Stimulated activated CD4-positive, alpha-beta T cell treated with anti-CD3 and anti-CD28 coated beads, Interleukin-12 subunit alpha, Interleukin-12 subunit beta, amount 100 ng/mL, for 4 hours (primary cell): ENCODE measurements around the gene OPN3.

ENCODE experiments used
- DNase-seq: peaks from one replicate; pipeline ENCODE4 v3.0.0-alpha.2; 2020

Gene OPN3

DNA sequence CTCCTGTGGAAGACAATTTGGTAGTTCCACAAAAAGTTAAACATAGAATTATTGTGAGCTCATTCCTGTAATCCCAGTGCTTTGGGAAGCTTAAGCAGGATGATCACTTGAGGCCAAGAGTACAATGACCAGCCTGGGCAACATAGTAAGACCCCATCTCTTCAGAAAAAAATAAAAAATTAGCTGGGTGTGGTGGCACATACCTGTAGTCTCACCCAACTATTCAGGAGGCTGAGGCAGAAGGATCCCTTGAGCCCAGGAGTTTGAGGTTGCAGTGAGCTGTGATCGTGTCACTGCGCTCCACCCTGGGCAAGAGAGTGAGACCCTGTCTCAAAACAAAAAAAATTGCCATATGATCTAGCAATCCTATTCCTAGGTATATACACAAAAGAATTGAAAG, 4.1 kb upstream of the OPN3 start:
- DNase-seq: no peak

DNA sequence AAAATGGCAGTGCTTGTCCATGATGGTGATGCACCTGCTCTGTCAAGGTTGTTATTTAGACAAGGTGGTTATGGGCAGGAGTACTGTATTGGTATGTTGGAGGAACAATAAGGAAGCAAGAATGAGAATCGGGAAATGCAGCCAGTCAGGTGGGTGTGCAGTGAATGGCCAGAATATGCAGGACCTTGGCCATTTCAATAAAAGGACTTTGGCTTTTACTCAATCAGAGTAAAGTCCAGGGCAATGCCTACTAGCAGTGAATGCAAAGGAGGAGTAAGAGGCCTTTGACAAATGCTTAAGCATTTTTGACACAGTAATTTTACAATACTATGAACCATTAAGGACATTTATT, 2.4 kb upstream of the OPN3 start:
- no peak for DNase-seq

- no peak for DNase-seq
These were observed 1.8 kb upstream of the OPN3 start for GRCh38 chr1:241641773-241642592.

DNA sequence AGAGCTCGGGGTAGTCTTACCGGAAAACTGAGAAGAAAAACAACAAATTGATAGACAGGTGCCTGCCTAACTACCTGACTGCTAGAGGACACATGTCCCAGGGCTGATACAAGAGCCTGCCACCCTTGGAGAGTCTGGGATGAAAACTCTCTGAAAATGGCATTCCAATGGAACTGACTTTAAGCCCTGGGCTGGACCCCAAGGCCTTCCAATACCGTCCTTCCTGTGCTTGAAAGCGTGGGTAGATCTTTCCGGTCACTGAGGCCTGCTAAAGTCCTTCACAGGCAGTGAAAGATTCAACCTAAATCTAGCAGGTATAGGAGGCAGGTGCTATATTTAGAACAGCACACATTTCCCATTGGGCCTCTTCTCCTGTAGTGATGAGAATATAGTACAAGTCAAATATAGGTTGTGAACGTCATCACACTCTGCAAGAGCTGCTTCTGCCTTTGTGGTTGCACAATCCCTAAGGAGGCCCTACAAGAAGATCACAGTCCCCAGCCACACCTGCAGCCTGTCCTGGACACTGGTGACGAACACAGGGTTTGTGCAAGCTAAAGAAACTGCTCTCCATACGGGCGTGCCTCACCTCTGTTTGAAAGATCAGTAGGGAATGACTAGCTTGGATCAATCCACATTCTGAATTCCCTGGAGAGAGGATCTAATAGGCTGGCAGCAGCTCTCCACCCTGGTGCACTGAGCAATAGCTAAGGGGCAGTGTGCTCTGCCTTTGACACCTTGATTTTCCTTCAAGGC, 876 bp upstream of the OPN3 start:
- no peak for DNase-seq

DNA sequence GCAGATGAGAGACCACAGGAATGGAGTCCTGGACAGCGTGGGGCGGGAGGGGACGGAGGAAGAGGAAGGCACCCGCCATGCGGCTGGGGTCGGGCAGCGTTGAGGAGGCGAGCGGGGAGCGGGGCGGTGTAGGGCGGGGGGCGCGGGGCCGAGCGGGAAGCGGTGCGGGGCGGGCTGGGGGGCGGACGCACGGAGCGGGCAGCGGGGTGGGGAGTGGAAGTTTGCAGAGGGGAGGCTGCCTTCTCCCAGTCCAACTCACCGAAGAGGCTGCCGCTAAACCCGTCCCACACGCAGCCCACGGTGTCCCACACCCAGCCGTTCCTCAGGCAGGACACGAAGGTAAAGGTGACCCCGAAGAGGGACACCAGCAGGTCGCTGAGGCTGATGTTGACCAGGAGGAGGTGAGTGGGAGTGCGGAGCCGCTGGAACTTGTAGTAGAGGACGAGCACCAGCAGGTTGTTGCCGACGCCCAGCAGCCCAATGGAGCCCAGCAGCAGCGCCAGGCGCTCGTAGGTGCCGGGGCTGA, 483 bp downstream of the OPN3 start:
- peak; percentile 36 for DNase-seq

DNA sequence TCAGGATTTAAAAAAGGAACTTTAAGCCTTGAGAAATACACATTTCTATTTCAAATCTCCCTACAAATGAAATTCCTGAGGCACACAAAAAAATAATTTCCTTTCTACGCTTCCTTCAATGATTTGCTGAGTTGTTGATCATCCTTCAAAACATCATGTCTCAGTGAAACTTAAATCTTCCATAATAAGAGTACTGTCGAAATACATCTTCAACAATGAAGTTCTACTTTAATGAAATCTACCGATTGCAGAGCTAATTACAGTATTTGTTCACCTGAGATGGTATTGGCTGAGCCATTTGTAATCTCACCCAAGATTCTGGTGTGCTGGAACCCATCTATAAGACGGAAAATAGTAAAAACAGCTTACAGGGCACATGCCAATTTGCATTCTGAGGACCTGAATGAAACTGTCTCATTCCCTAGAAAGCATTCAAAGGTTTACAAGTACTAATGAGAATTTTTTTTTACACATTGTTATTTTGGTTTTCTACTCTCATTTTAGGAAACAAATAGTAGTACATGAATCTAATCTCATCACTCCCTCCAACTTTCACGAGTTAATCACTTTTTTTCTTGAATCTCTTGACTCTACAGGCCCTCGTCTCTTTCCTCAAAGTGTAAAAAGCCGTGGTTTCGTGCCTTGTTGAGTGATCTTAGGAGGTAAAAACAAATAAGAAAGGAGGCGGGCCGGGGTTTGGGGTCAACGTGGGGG, 1.1 kb downstream of the OPN3 start:
- no peak for DNase-seq

DNA sequence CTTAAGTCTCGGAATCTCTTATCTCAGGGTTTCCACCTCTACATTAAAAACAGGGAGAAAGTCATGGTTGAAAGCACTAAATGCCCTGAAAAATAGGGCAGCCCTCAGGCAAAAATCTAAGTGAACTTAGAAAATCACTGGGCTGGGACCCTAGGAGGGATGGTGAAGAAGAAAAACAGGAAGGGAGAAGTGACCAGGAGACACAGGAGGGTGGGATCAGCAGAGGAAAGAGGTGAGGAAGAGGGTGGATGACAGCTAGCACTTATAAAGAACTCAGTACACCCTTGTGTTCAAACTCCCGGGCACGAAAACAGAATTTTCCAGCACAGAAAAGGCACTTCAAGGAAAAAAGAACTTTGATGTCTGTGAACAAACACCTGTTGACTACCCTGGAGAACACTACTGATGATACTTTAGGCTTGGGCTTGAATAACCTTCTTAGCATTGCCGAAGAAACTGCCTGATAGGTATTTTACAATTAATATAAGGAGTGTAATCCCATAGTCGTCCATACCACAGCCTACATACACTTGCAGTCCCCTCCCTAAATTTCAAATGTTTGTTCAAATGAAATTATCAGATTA, 2.0 kb downstream of the OPN3 start:
- DNase-seq: no peak

- no peak for DNase-seq
These were observed 2.6 kb downstream of the OPN3 start for GRCh38 chr1:241637604-241638003.

DNA sequence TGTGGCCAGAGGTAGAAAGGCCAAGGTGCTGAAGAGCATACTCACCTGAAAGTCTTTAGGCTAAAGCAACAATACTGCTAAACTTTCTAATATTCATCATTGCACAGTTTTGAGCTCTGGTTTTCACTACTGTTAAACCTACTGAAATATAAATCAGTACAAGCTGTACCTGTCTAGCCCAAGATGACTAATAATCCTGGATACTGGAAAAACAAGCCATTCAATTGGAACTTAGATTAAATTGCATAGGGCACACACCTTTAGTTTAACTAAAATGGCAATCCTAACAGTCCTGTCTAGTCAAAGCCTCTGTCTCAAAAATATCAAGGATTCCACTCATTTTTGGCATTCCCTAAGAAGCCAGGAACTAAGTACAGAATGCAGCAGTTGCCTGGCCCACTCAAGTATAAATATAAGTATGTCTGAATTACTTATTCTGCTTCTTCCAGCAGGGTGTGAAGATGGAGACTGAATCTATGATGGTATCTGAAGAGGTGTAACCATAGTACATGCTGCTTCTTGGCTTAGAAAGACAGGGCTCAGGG, 3.1 kb downstream of the OPN3 start:
- DNase-seq: no peak

- DNase-seq: no peak
These were observed 3.9 kb downstream of the OPN3 start for GRCh38 chr1:241636291-241636690.

GRCh38 chr1:241635556-241636152, 4.5 kb downstream of the OPN3 start:
- DNase-seq: no peak

DNA sequence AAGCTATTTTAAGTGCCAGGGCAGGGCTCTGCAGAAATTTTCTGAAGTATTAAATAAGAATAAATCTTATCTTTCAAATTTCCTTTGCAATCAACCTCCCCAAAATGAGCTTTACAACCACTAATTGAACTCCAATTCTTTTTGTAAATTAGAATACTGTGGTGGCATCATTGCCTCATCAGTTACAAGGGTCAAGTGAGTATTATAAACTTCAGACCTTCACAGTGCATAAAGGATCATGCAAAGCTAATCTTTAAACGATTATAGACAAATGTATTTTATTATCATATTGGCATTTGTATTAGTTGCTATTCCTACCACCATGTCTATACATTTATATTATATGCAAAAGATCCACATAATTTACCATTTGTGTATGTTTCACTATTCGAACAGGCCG, 7.2 kb downstream of the OPN3 start:
- DNase-seq: no peak

GRCh38 chr1:241631674-241632073, 8.5 kb downstream of the OPN3 start:
- no peak for DNase-seq

DNA sequence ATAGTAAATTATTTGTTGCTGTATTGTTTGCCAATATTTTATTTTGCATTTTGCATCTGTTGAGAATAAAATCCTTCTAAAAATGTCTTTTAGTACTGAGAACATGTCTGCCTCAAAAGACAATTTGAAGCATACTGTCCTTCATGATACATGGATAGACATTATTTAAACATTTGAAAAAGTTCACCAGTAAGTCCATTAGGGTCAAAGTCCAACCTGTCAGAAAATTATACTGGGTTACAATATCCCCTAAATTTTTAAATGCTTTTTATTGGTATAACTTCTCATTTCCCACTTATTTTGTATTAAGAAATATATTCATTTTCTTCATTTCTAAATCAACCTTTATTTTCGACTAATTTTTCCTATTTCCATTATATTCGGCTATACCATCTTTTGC, 9.3 kb downstream of the OPN3 start:
- DNase-seq: no peak

- DNase-seq: no peak
These were observed 9.7 kb downstream of the OPN3 start for GRCh38 chr1:241630476-241630875.

DNA sequence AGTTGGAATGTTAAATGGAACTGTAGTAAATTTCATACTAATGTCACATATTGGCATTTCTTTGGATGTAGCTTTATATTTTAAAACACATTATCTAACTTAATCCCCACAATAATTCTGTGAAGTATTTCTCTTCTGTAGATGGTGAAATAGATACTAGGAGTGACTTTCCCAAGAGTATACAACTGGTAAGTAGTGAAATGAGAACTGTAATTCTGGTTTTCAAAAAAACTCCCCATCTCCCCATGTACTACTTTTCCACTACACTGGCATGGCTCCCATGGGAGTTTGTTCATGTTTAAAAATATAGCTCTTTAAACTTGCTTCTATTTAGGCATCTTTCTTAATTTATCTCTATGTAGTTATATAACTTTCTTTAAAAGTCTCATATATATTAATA, 10.2 kb downstream of the OPN3 start:
- no peak for DNase-seq

DNA sequence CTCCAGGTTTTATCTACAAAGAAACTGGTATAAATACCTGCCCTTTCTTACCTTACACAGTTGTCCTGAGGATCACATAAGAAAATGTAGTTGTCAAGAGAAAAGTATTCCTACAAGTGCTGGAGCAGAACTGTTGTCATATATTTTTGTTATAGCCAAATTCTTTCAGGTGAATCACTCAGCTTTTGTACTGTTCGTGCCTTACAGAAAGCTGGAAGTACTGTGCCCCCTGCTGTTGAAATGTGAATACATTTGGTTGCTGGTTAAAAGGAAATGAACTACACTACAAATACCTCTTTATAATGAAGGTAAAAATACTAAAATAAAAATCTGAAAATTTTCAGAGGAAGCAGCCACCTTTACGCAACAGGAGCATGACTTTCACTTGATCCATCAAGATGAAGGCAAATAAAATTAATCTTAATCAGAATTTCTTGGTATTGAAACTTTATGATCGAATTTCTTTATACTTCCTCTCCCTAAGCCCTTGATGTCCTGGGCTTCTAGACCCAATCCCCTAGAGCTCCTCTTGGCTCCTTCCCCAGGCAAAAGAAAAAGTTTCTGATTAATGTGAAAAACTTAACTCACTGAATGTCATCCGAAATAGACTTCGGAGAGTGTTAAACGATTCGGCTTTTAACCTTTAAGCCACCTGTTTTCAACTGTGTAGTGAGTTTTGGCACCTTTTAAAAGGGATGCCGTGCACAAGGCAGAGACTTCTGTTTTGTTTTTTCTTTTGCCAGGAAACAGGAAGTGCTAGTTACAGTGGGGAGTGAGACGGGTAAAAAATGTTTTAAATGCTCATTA, 12.5 kb downstream of the OPN3 start:
- DNase-seq: no peak

- DNase-seq: no peak
These were observed 15.2 kb downstream of the OPN3 start for GRCh38 chr1:241624935-241625334.

GRCh38 chr1:241622669-241623068, 17.5 kb downstream of the OPN3 start:
- no peak for DNase-seq

- no peak for DNase-seq
These were observed 22.7 kb downstream of the OPN3 start for GRCh38 chr1:241617426-241617825.
